K562 (cell line): ENCODE data around the gene KRTAP2-4. TPM values are rescaled to one million over a fixed set of nuclear protein-coding genes. Genes with fewer than 3 reads are reported as not detected.

ENCODE experiments used
- ATAC-seq: fragments of 200-7000 bp; cut with Tn5 transposase; 3 replicates; pipeline ENCODE4 v1.9.1; 2020; ENCODE audit warnings: moderate library complexity
- BruUV-seq: library from RNA; stranded (reverse); fragments of 400-500 nt; replicated peaks from 2 replicates; lab custom pipeline; 2021; lab: Mats Ljungman, UMichigan
- CTCF ChIA-PET: fragments of 300-600 bp; formaldehyde crosslinking; extraction: SDS; loops from one replicate; lab custom pipeline; 2021; ENCODE audit warnings: low intra/inter-chr PET ratio; lab: Yijun Ruan, JAX
- POLR2A ChIA-PET: fragments of 300-600, 350-650 bp; sonication (Branson Sonifier 250); formaldehyde crosslinking; extraction: SDS; loops from one replicate; lab custom pipeline; 2021; ENCODE audit warnings: antibody characterized with exemption, inconsistent platforms; lab: Yijun Ruan, JAX
- DNase-seq, 4 experiments: peaks; one replicate each; pipeline versions ENCODE4 v3.0.0 to v3.0.0-alpha.2; 2011 to 2018; ENCODE audit warnings: low spot score in 3 of 4, mixed read lengths in 3 of 4; ENCODE audit errors: extremely low read depth in 1 of 4
- FAIRE-seq: peaks from 2 replicates; lab custom pipeline; 2011; peaks lifted over from hg19 to GRCh38; lab: Jason Lieb, UNC
- H2AFZ ChIP-seq: 2 replicates; pipeline ENCODE4 v1.6.0; 2011; ENCODE audit warnings: low read depth, low read length, control low read depth, inconsistent platforms
- H3K27ac ChIP-seq: fragments of 200-600 bp; 3 replicates; pipeline ENCODE4 v1.8.0; 2011; ENCODE audit warnings: low read depth, mild to moderate bottlenecking, control low read depth, inconsistent platforms, low read length, moderate library complexity, mixed read lengths; ENCODE audit errors: extremely low read depth
- H3K27me3 ChIP-seq, 2 experiments: fragments of 300-600 bp in 1 of 2; 2 replicates in 1 of 2; 3 replicates in 1 of 2; pipeline versions ENCODE4 v1.6.0 to v1.8.0; 2011; ENCODE audit warnings: inconsistent platforms in 2 of 2, low read length in 2 of 2, mild to moderate bottlenecking in 1 of 2, mixed read lengths in 1 of 2, moderate library complexity in 1 of 2; ENCODE audit not compliant: control insufficient read depth in 2 of 2, insufficient read depth in 2 of 2
- H3K36me3 ChIP-seq: fragments of 300-600 bp; 3 replicates; pipeline ENCODE4 v1.8.0; 2011; ENCODE audit warnings: mild to moderate bottlenecking, low read length, inconsistent platforms; ENCODE audit not compliant: control insufficient read depth, insufficient read depth
- H3K4me1 ChIP-seq, 2 experiments: fragments of 200-600 bp in 1 of 2; replicated peaks in 1 of 2; 2 replicates in 1 of 2; 3 replicates in 1 of 2; pipeline versions ENCODE4 v1.5.1 to v1.8.0; 2011; ENCODE audit warnings: inconsistent platforms in 2 of 2, low read length in 2 of 2, mild to moderate bottlenecking in 1 of 2, mixed read lengths in 1 of 2, moderate library complexity in 1 of 2; ENCODE audit not compliant: control insufficient read depth in 2 of 2, insufficient read depth in 2 of 2
- H3K4me2 ChIP-seq: 2 replicates; pipeline ENCODE4 v1.6.1; 2011; ENCODE audit warnings: low read length, control low read depth, inconsistent platforms, mixed read lengths; ENCODE audit not compliant: insufficient read depth
- H3K4me3 ChIP-seq: fragments of 200-600 bp; sonication (generic), shearing (Covaris generic); 2 replicates; pipeline ENCODE4 v1.5.1; 2016; ENCODE audit warnings: control low read depth, inconsistent platforms
- H3K79me2 ChIP-seq: fragments of 200-600 bp; 3 replicates; pipeline ENCODE4 v1.8.0; 2011; ENCODE audit warnings: low read length, inconsistent platforms; ENCODE audit not compliant: control insufficient read depth, insufficient read depth
- H3K9ac ChIP-seq, 2 experiments: 2 replicates each; pipeline versions ENCODE4 v1.6.0 to v1.6.1; 2011; ENCODE audit warnings: low read depth in 2 of 2, low read length in 2 of 2, control low read depth in 1 of 2, inconsistent platforms in 1 of 2, mild to moderate bottlenecking in 1 of 2, mixed read lengths in 1 of 2; ENCODE audit not compliant: insufficient read depth in 1 of 2
- H3K9me1 ChIP-seq: one replicate; pipeline ENCODE4 v1.6.0; 2011; ENCODE audit warnings: inconsistent platforms, mild to moderate bottlenecking, low read length, moderate library complexity; ENCODE audit not compliant: control insufficient read depth, insufficient read depth
- H3K9me3 ChIP-seq: replicated peaks from 2 replicates; pipeline ENCODE4 v1.5.1; 2011; ENCODE audit warnings: low read depth, low read length, inconsistent platforms; ENCODE audit not compliant: control insufficient read depth, insufficient read depth
- H4K20me1 ChIP-seq: replicated peaks from 2 replicates; pipeline ENCODE4 v1.6.1; 2011; ENCODE audit warnings: low read length, inconsistent platforms, mixed read lengths; ENCODE audit not compliant: control insufficient read depth, insufficient read depth
- ADNP ChIP-seq: fragments of 200-800 bp; sonication (Bioruptor generic); IDR thresholded peaks from 2 replicates; pipeline ENCODE4 v1.6.1; 2016; ENCODE audit warnings: missing genetic modification characterization, missing compliant biosample characterization
- ARHGAP35 ChIP-seq: fragments of 450-650 bp; IDR thresholded peaks from 2 replicates; pipeline ENCODE4 v1.6.1; 2018; ENCODE audit not compliant: partially characterized antibody
- CHD7 ChIP-seq: fragments of 200-600 bp; sonication (generic); IDR thresholded peaks from one replicate; pipeline ENCODE4 v1.6.1; 2012; ENCODE audit warnings: mild to moderate bottlenecking, low read depth, low read length, inconsistent platforms
- FOXA1 ChIP-seq: fragments of 450-650 bp; IDR thresholded peaks from 2 replicates; pipeline ENCODE4 v1.6.1; 2016; ENCODE audit warnings: mild to moderate bottlenecking, borderline replicate concordance
- FOXA3 ChIP-seq, 2 experiments: fragments of 450-650 bp in 1 of 2; sonication (generic) in 1 of 2; formaldehyde crosslinking; IDR thresholded peaks in 1 of 2; conservative IDR thresholded peaks in 1 of 2; 2 replicates each; pipeline versions ENCODE4 v1.4.0 to v1.8.0; 2020 to 2022; ENCODE audit warnings: mild to moderate bottlenecking in 2 of 2, missing genetic modification reagents in 1 of 2
- HNRNPLL ChIP-seq: fragments of 200-400 bp; formaldehyde crosslinking; IDR thresholded peaks from 2 replicates; pipeline ENCODE4 v1.6.1; 2017; ENCODE audit warnings: low read length, low read depth, mild to moderate bottlenecking; ENCODE audit not compliant: poor library complexity, severe bottlenecking
- NCOR1 ChIP-seq: fragments of 450-650 bp; IDR thresholded peaks from 2 replicates; pipeline ENCODE4 v1.6.1; 2016; ENCODE audit warnings: mild to moderate bottlenecking, moderate library complexity
- POLR2G ChIP-seq: fragments of 200-400 bp; formaldehyde crosslinking; IDR thresholded peaks from 2 replicates; pipeline ENCODE4 v1.6.1; 2017; ENCODE audit warnings: low read depth, mild to moderate bottlenecking, antibody characterized with exemption, low read length, moderate library complexity
- RFX7 ChIP-seq: fragments of 250-450 bp; sonication (Bioruptor Pico); IDR thresholded peaks from 2 replicates; pipeline ENCODE4 v1.5.1; 2021; ENCODE audit warnings: mild to moderate bottlenecking
- ZNF124 ChIP-seq: sonication (generic); formaldehyde crosslinking; IDR thresholded peaks from 2 replicates; pipeline ENCODE4 v1.8.1; 2022; ENCODE audit warnings: missing genetic modification reagents
- ZNF146 ChIP-seq: IDR thresholded peaks from one replicate; pipeline ENCODE4 v1.6.1; 2018; ENCODE audit warnings: missing compliant biosample characterization; ENCODE audit not compliant: unreplicated experiment
- ZNF174 ChIP-seq: fragments of 250-450 bp; sonication (Bioruptor Pico); IDR thresholded peaks from 2 replicates; pipeline ENCODE4 v1.4.0; 2020; ENCODE audit warnings: mild to moderate bottlenecking
- ZNF282 ChIP-seq: sonication (generic); formaldehyde crosslinking; IDR thresholded peaks from 2 replicates; pipeline ENCODE4 v1.8.1; 2023; ENCODE audit warnings: missing genetic modification reagents
- ZNF408 ChIP-seq: fragments of 250-450 bp; sonication (Bioruptor Pico); IDR thresholded peaks from 2 replicates; pipeline ENCODE4 v1.4.0; 2020; ENCODE audit warnings: low read depth, mild to moderate bottlenecking, moderate library complexity
- ZNF583 ChIP-seq: fragments of 250-450 bp; sonication (Bioruptor Pico); IDR thresholded peaks from 2 replicates; pipeline ENCODE4 v1.4.0; 2020
- WGBS: fragments of 100-300 bp; shearing (Covaris generic); methylation state at CpG from one replicate; pipeline ENCODE4 v1.1.6; 2016; ENCODE audit warnings: low coverage, mixed read lengths; ENCODE audit not compliant: insufficient coverage; ENCODE audit errors: missing lambda C conversion rate; 5-methylcytosine and 5-hydroxymethylcytosine counted together
- in situ Hi-C: fragments of 300-500 bp; cut with MboI; formaldehyde crosslinking; loops from 4 replicates; pipeline ENCODE4 v1.15.0; 2018; ENCODE audit warnings: inconsistent platforms, mixed read lengths
- intact Hi-C: fragments of 100-400 bp; cut with micrococcal nuclease; formaldehyde crosslinking; loops from 2 replicates; pipeline ENCODE4 v1.14.2; 2022
- polyA plus RNA-seq, 8 experiments: library from polyadenylated mRNA; depleted of rRNA in 4 of 8; stranded (reverse) in 5 of 8; unstranded in 3 of 8; fragments of >200 nt; fragmentation: Nextera tagmentation in 2 of 8; fragmentation: Illumina TruSeq in 1 of 8; extraction: Ambion mirVana in 2 of 8; extraction: Trizol in 1 of 8; gene quantifications; 2 replicates each; pipeline versions ENCODE4 v1.2.1 to v1.2.3, GENCODE V29; 2011 to 2014; ENCODE audit warnings: inconsistent platforms in 1 of 8, missing spikeins in 1 of 8
- total RNA-seq, 7 experiments: library from RNA; depleted of rRNA in 6 of 7; stranded (reverse); fragments of >200 nt in 6 of 7; fragmentation: Illumina TruSeq in 2 of 7; extraction: Trizol in 2 of 7; gene quantifications; 2 replicates each; pipeline versions ENCODE4 v1.2.1 to v1.2.3, GENCODE V29; 2011 to 2021; ENCODE audit warnings: low replicate concordance in 1 of 7

Gene KRTAP2-4
- total and polyA plus RNA-seq, 9 of the 15 experiments (the other 6 are each of a cell fraction or from before 2014, with no cell fraction given) = not detected

DNA sequence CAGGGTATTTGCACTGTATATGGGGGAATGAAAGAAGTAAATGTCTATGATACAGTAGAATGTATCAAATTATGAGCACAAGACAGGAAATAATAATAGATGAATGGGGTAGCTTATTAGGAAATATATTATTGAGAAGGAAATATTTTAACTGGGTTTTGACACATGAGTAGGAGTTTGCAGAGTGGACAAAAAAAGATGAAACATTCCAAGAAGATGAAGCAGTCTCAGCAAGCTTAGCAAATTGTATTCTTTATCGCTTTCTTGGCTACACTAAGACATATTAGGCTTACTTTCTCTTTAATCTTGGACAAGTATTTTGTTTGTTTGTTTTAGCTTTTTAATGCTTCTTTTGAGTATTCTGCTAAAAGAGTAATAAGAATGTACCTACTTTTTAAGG is 38.2 kb upstream of the KRTAP2-4 start:
- no peak for ATAC-seq
- in situ Hi-C loops = no loop called here
- no peak overlapping the region for H3K4me3 ChIP-seq
- no peaks in the 10 kb centered on the region for H3K79me2 ChIP-seq
- intact Hi-C loops = no loop called here
- H3K4me2 ChIP-seq = no peak overlapping the region
- no peak overlapping the region for H2AFZ ChIP-seq
- no peak overlapping the region for H3K27ac ChIP-seq
- TF ChIP-seq ZNF174 (CRISPR knock-in tag) (no peak), ARHGAP35 (no peak), FOXA1 (no peak), ZNF583 (CRISPR knock-in tag) (no peak), ZNF146 (CRISPR knock-in tag) (no peak), HNRNPLL (no peak), RFX7 (CRISPR knock-in tag) (no peak), FOXA3 (CRISPR knock-in tag; conservative IDR thresholded peaks at IDR 0.05 in 1 of 2, IDR thresholded peaks at IDR 0.05 in 1 of 2) (no peak), NCOR1 (no peak), ZNF124 (CRISPR knock-in tag) (no peak), POLR2G (no peak), CHD7 (no peak), ADNP (no peak), ZNF408 (CRISPR knock-in tag) (no peak), ZNF282 (no peak)
- POLR2A ChIA-PET = no interaction called here
- H3K9me3 ChIP-seq = no peaks in the 10 kb centered on the region
- no peak overlapping the region for H3K9ac ChIP-seq
- no peaks in the 10 kb centered on the region for H4K20me1 ChIP-seq
- no peaks in the 10 kb centered on the region for H3K9me1 ChIP-seq
- H3K27me3 ChIP-seq = no peaks in the 10 kb centered on the region
- no TSS peak for BruUV-seq
- no peaks in the 10 kb centered on the region for H3K36me3 ChIP-seq
- 0% methylated on average over 1 of the region's 1 CpG for WGBS
- CTCF ChIA-PET = no interaction called here
- FAIRE-seq = no peak
- H3K4me1 ChIP-seq = no peaks in the 10 kb centered on the region
- DNase-seq = no peak
